Stimulated activated effector memory CD8-positive, alpha-beta T cell treated with anti-CD3 and anti-CD28 coated beads, Interleukin-12 subunit alpha, Interleukin-12 subunit beta, amount 100 ng/mL, for 72 hours (primary cell): Measurements from ENCODE around the gene WDR17.
A peak's percentile ranks its signal among the peaks of the same experiment; 100 is the strongest.

Experiments used
- ATAC-seq: fragments of 150-1000 bp; cut with Tn5 transposase; 2 replicates; pipeline ENCODE4 v1.10.0; 2021
- DNase-seq, 2 donors: peaks; one replicate each; pipeline ENCODE4 v3.0.0; 2021 to 2022; ENCODE audit warnings: low spot score in 2 of 2
- H3K27ac Mint-ChIP-seq: one replicate; pipeline ENCODE4 v1.8.0; 2022; ENCODE audit warnings: mild to moderate bottlenecking, mixed read lengths
- H3K36me3 Mint-ChIP-seq: one replicate; pipeline ENCODE4 v1.8.0; 2022; ENCODE audit warnings: mild to moderate bottlenecking, mixed read lengths
- H3K4me1 Mint-ChIP-seq: one replicate; pipeline ENCODE4 v1.8.0; 2022; ENCODE audit warnings: mixed read lengths
- H3K4me3 Mint-ChIP-seq: one replicate; pipeline ENCODE4 v1.8.0; 2022; ENCODE audit warnings: mild to moderate bottlenecking, mixed read lengths
- H3K9me3 Mint-ChIP-seq: one replicate; pipeline ENCODE4 v1.8.0; 2022; ENCODE audit warnings: mixed read lengths

WDR17 gene

GRCh38 chr4:176065435-176066291 is at the start of gene WDR17:
Gene WDR17, plus strand, starts transcription at chr4:176065841. Its CDS starts 45,740 bp downstream, at chr4:176111581.
- Mint-ChIP-seq H3K4me1 (peaks cover 12% of the 10 kb centered on the region), H3K4me3 (peak within 1 kb of the TSS; percentile 69), H3K36me3 (peaks cover 4% of the 10 kb centered on the region), H3K9me3 (no peaks in the 10 kb centered on the region), H3K27ac (no peak within 1 kb of the TSS)
- ATAC-seq: peak; percentile 96
- DNase-seq: peak; percentile 18 to 66

GRCh38 chr4:176016601-176017000 is 49.0 kb upstream of the WDR17 start:
- Mint-ChIP-seq H3K4me1 (no peaks in the 10 kb centered on the region), H3K36me3 (no peaks in the 10 kb centered on the region), H3K4me3 (no peak overlapping the region), H3K9me3 (peaks cover 2% of the 10 kb centered on the region), H3K27ac (no peak overlapping the region)
- no peak for DNase-seq
- ATAC-seq: no peak

GRCh38 chr4:176020481-176021085 is 45.1 kb upstream of the WDR17 start:
- no peaks in the 10 kb centered on the region for H3K4me1 Mint-ChIP-seq
- no peak overlapping the region for H3K27ac Mint-ChIP-seq
- no peak for DNase-seq
- no peak for ATAC-seq
- peaks cover 2% of the 10 kb centered on the region for H3K9me3 Mint-ChIP-seq
- H3K4me3 Mint-ChIP-seq: no peak overlapping the region
- no peaks in the 10 kb centered on the region for H3K36me3 Mint-ChIP-seq

GRCh38 chr4:176030391-176030790 is 35.2 kb upstream of the WDR17 start:
- Mint-ChIP-seq H3K4me3 (no peak overlapping the region), H3K9me3 (no peaks in the 10 kb centered on the region), H3K4me1 (no peaks in the 10 kb centered on the region), H3K36me3 (no peaks in the 10 kb centered on the region), H3K27ac (no peak overlapping the region)
- ATAC-seq: no peak
- no peak for DNase-seq

- Mint-ChIP-seq H3K9me3 (no peaks in the 10 kb centered on the region), H3K4me1 (no peaks in the 10 kb centered on the region), H3K27ac (no peak overlapping the region), H3K36me3 (no peaks in the 10 kb centered on the region), H3K4me3 (no peak overlapping the region)
- ATAC-seq (no peak), DNase-seq (no peak)
Measured at GRCh38 chr4:176031922-176032321, 33.7 kb upstream of the WDR17 start.

- H3K27ac Mint-ChIP-seq: no peak overlapping the region
- H3K36me3 Mint-ChIP-seq: no peaks in the 10 kb centered on the region
- no peaks in the 10 kb centered on the region for H3K9me3 Mint-ChIP-seq
- H3K4me3 Mint-ChIP-seq: no peak overlapping the region
- ATAC-seq: no peak
- no peak for DNase-seq
- no peaks in the 10 kb centered on the region for H3K4me1 Mint-ChIP-seq
Measured at GRCh38 chr4:176032454-176032853, 33.2 kb upstream of the WDR17 start.

GRCh38 chr4:176034499-176034898 is 31.1 kb upstream of the WDR17 start:
- Mint-ChIP-seq H3K4me1 (no peaks in the 10 kb centered on the region), H3K27ac (no peak overlapping the region), H3K4me3 (no peak overlapping the region), H3K9me3 (no peaks in the 10 kb centered on the region), H3K36me3 (no peaks in the 10 kb centered on the region)
- ATAC-seq (no peak), DNase-seq (no peak)

GRCh38 chr4:176034936-176035335 is 30.7 kb upstream of the WDR17 start:
- H3K36me3 Mint-ChIP-seq: no peaks in the 10 kb centered on the region
- DNase-seq (no peak), ATAC-seq (no peak)
- no peak overlapping the region for H3K27ac Mint-ChIP-seq
- H3K4me3 Mint-ChIP-seq: no peak overlapping the region
- H3K4me1 Mint-ChIP-seq: no peaks in the 10 kb centered on the region
- H3K9me3 Mint-ChIP-seq: no peaks in the 10 kb centered on the region

- DNase-seq: no peak
- Mint-ChIP-seq H3K36me3 (no peaks in the 10 kb centered on the region), H3K4me1 (no peaks in the 10 kb centered on the region), H3K4me3 (no peak overlapping the region), H3K9me3 (no peaks in the 10 kb centered on the region), H3K27ac (no peak overlapping the region)
- no peak for ATAC-seq
Measured at GRCh38 chr4:176036585-176037205, 28.9 kb upstream of the WDR17 start.

GRCh38 chr4:176038789-176039188 is 26.9 kb upstream of the WDR17 start:
- Mint-ChIP-seq H3K36me3 (no peaks in the 10 kb centered on the region), H3K4me1 (no peaks in the 10 kb centered on the region), H3K9me3 (no peaks in the 10 kb centered on the region), H3K4me3 (no peak overlapping the region), H3K27ac (no peak overlapping the region)
- DNase-seq (no peak), ATAC-seq (no peak)

- H3K27ac Mint-ChIP-seq: no peak overlapping the region
- no peak for ATAC-seq
Measured at GRCh38 chr4:176042195-176042594, 23.4 kb upstream of the WDR17 start.

GRCh38 chr4:176043838-176044588 is 21.6 kb upstream of the WDR17 start:
- no peak overlapping the region for H3K4me3 Mint-ChIP-seq
- ATAC-seq (no peak), DNase-seq (no peak)
- H3K9me3 Mint-ChIP-seq: no peaks in the 10 kb centered on the region
- H3K27ac Mint-ChIP-seq: no peak overlapping the region
- no peaks in the 10 kb centered on the region for H3K4me1 Mint-ChIP-seq
- no peaks in the 10 kb centered on the region for H3K36me3 Mint-ChIP-seq

More at GRCh38 chr4:176042195-176042594, 23.4 kb upstream of the WDR17 start:
- DNase-seq: no peak
- H3K4me1 Mint-ChIP-seq: no peaks in the 10 kb centered on the region
- no peaks in the 10 kb centered on the region for H3K9me3 Mint-ChIP-seq
- H3K4me3 Mint-ChIP-seq: no peak overlapping the region
- no peaks in the 10 kb centered on the region for H3K36me3 Mint-ChIP-seq

GRCh38 chr4:176044589-176044951 is 21.1 kb upstream of the WDR17 start:
- Mint-ChIP-seq H3K36me3 (no peaks in the 10 kb centered on the region), H3K4me3 (no peak overlapping the region)
- no peak for DNase-seq

GRCh38 chr4:176048631-176049030 is 17.0 kb upstream of the WDR17 start:
- Mint-ChIP-seq H3K4me3 (no peak overlapping the region), H3K36me3 (no peaks in the 10 kb centered on the region), H3K9me3 (no peaks in the 10 kb centered on the region), H3K4me1 (no peaks in the 10 kb centered on the region), H3K27ac (no peak overlapping the region)
- ATAC-seq: no peak
- DNase-seq: no peak

More at GRCh38 chr4:176044589-176044951, 21.1 kb upstream of the WDR17 start:
- no peaks in the 10 kb centered on the region for H3K9me3 Mint-ChIP-seq
- no peak for ATAC-seq
- H3K4me1 Mint-ChIP-seq: no peaks in the 10 kb centered on the region
- H3K27ac Mint-ChIP-seq: no peak overlapping the region

GRCh38 chr4:176052744-176053143 is 12.9 kb upstream of the WDR17 start:
- DNase-seq (no peak), ATAC-seq (no peak)
- H3K27ac Mint-ChIP-seq: no peak overlapping the region
- no peaks in the 10 kb centered on the region for H3K9me3 Mint-ChIP-seq
- no peak overlapping the region for H3K4me3 Mint-ChIP-seq
- no peaks in the 10 kb centered on the region for H3K4me1 Mint-ChIP-seq
- no peaks in the 10 kb centered on the region for H3K36me3 Mint-ChIP-seq
